CD4-positive, alpha-beta T cell treated with Interleukin-17A for 4 hours (primary cell): ENCODE results near the gene NIPAL1.
"Not testable (repeated sequence)": the region's sequence is repeated elsewhere in the genome, so short reads cannot be mapped to it uniquely, and the experiment has no call there.

Experiments used
- DNase-seq: peaks from one replicate; pipeline ENCODE4 v3.0.0-alpha.2; 2020; ENCODE audit warnings: mixed read lengths

NIPAL1 gene

GRCh38 chr4:48016141-48017107, at the start of gene NIPAL1, which contains the start of gene CNGA1:
NIPAL1 (plus strand) TSS chr4:48016772; CDS start chr4:48016840, 68 bp downstream.
CNGA1 (minus strand) TSS chr4:48016681; CDS start chr4:47952689, 63,992 bp downstream.
- DNase-seq, result peak; percentile 84

GRCh38 chr4:47968847-47969246, 47.7 kb upstream of the NIPAL1 start:
- DNase-seq, result no peak

- no peak for DNase-seq
Measured at GRCh38 chr4:47972181-47972580, 44.4 kb upstream of the NIPAL1 start.

GRCh38 chr4:47972721-47973120, 43.9 kb upstream of the NIPAL1 start:
- no peak for DNase-seq

GRCh38 chr4:47974566-47974965, 42.0 kb upstream of the NIPAL1 start:
- DNase-seq, result no peak

GRCh38 chr4:47990145-47990544, 26.4 kb upstream of the NIPAL1 start:
- DNase-seq, result no peak

- not testable (repeated sequence) for DNase-seq
Measured at GRCh38 chr4:47992475-47992874, 24.1 kb upstream of the NIPAL1 start.

- no peak for DNase-seq
Measured at GRCh38 chr4:47996021-47996420, 20.6 kb upstream of the NIPAL1 start.

GRCh38 chr4:48002267-48002666, 14.3 kb upstream of the NIPAL1 start:
- DNase-seq, result no peak

- DNase-seq, result peak; percentile 12
Measured at GRCh38 chr4:48003568-48003967, 13.0 kb upstream of the NIPAL1 start.

GRCh38 chr4:48005781-48006180, 10.8 kb upstream of the NIPAL1 start:
- DNase-seq, result no peak

- no peak for DNase-seq
Measured at GRCh38 chr4:48008021-48008596, 8.5 kb upstream of the NIPAL1 start.

- DNase-seq, result not testable (repeated sequence)
Measured at GRCh38 chr4:48010906-48011305, 5.7 kb upstream of the NIPAL1 start.

- no peak for DNase-seq
Measured at GRCh38 chr4:48011722-48012121, 4.8 kb upstream of the NIPAL1 start.

GRCh38 chr4:48012824-48013223, 3.7 kb upstream of the NIPAL1 start:
- DNase-seq, result no peak

GRCh38 chr4:48015216-48015615, 1.4 kb upstream of the NIPAL1 start:
- DNase-seq, result no peak

GRCh38 chr4:48015678-48016077, 894 bp upstream of the NIPAL1 start:
- DNase-seq, result no peak

- peak; percentile 34 for DNase-seq
Measured at GRCh38 chr4:48017108-48017571, 568 bp downstream of the NIPAL1 start.

GRCh38 chr4:48018112-48018511, 1.5 kb downstream of the NIPAL1 start:
- no peak for DNase-seq

- no peak for DNase-seq
Measured at GRCh38 chr4:48021100-48021499, 4.5 kb downstream of the NIPAL1 start.

- no peak for DNase-seq
Measured at GRCh38 chr4:48022192-48022799, 5.7 kb downstream of the NIPAL1 start.

GRCh38 chr4:48024522-48024921, 8.0 kb downstream of the NIPAL1 start:
- DNase-seq, result no peak

- DNase-seq, result no peak
Measured at GRCh38 chr4:48025005-48025404, 8.4 kb downstream of the NIPAL1 start.
